ENCODE results near the gene ZDHHC3.
A peak's percentile ranks its signal among the peaks of the same experiment; 100 is the strongest.
"Not testable (repeated sequence)": the region's sequence is repeated elsewhere in the genome, so short reads cannot be mapped to it uniquely, and the experiment has no call there.

Gene ZDHHC3

GRCh38 chr3:44995142-44995770 lies 19.3 kb upstream of the ZDHHC3 start:
- DNase-seq: no peak

- no peak for DNase-seq
Measured at GRCh38 chr3:44993471-44994205, 17.7 kb upstream of the ZDHHC3 start.

GRCh38 chr3:44992555-44993470 lies 16.8 kb upstream of the ZDHHC3 start:
- peak; percentile 28 for DNase-seq

GRCh38 chr3:44991326-44991725 lies 15.4 kb upstream of the ZDHHC3 start:
- no peak for DNase-seq

GRCh38 chr3:44989636-44990373 lies 13.8 kb upstream of the ZDHHC3 start:
- DNase-seq: peak; percentile 58

- DNase-seq: no peak
Measured at GRCh38 chr3:44989141-44989540, 13.2 kb upstream of the ZDHHC3 start.

GRCh38 chr3:44988073-44988472 lies 12.1 kb upstream of the ZDHHC3 start:
- DNase-seq: peak; percentile 50

- no peak for DNase-seq
Measured at GRCh38 chr3:44987332-44987731, 11.4 kb upstream of the ZDHHC3 start.

- not testable (repeated sequence) for DNase-seq
Measured at GRCh38 chr3:44986330-44986729, 10.4 kb upstream of the ZDHHC3 start.

- DNase-seq: peak; percentile 37
Measured at GRCh38 chr3:44984335-44984734, 8.4 kb upstream of the ZDHHC3 start.

GRCh38 chr3:44983484-44983941 lies 7.5 kb upstream of the ZDHHC3 start:
- no peak for DNase-seq

- no peak for DNase-seq
Measured at GRCh38 chr3:44982817-44983216, 6.8 kb upstream of the ZDHHC3 start.

- DNase-seq: peak; percentile 55
Measured at GRCh38 chr3:44981751-44982150, 5.8 kb upstream of the ZDHHC3 start.

GRCh38 chr3:44981220-44981619 lies 5.2 kb upstream of the ZDHHC3 start:
- no peak for DNase-seq

- no peak for DNase-seq
Measured at GRCh38 chr3:44974416-44974815, 1.6 kb downstream of the ZDHHC3 start.

- no peak for DNase-seq
Measured at GRCh38 chr3:44970926-44971490, 5.0 kb downstream of the ZDHHC3 start.

- DNase-seq: no peak
Measured at GRCh38 chr3:44969828-44970179, 6.2 kb downstream of the ZDHHC3 start.

GRCh38 chr3:44969154-44969827 lies 6.7 kb downstream of the ZDHHC3 start:
- peak; percentile 44 for DNase-seq

- DNase-seq: no peak
Measured at GRCh38 chr3:44968447-44968858, 7.5 kb downstream of the ZDHHC3 start.

GRCh38 chr3:44966795-44967278 lies 9.1 kb downstream of the ZDHHC3 start:
- peak; percentile 78 for DNase-seq

GRCh38 chr3:44965165-44965564 lies 10.8 kb downstream of the ZDHHC3 start:
- DNase-seq: no peak

Data from inflammatory macrophage treated with lipopolysaccharide for 4 hours (primary cell).